ENCODE measurements around the gene GK.
"Not testable (repeated sequence)": the region's sequence is repeated elsewhere in the genome, so short reads cannot be mapped to it uniquely, and the experiment has no call there.

Gene GK

GRCh38 chrX:30741545-30741944, 88.3 kb downstream of the GK start:
- in situ Hi-C loops (cut with MboI; ENCODE audit: low pct_unique_long_range_greater_than_20kb, low sequenced_read_pairs, unreplicated experiment) = no loop called here
- DNase-seq (ENCODE audit: low spot score) = no peak
- TF ChIP-seq CTCF (IDR thresholded peaks at IDR 0.05; ENCODE audit: extremely low read depth, insufficient read depth, missing control alignments) = no peak

- no peak for TF ChIP-seq CTCF (IDR thresholded peaks at IDR 0.05; ENCODE audit: extremely low read depth, insufficient read depth, missing control alignments)
- DNase-seq (ENCODE audit: low spot score) = no peak
- in situ Hi-C loops (cut with MboI; ENCODE audit: low pct_unique_long_range_greater_than_20kb, low sequenced_read_pairs, unreplicated experiment) = no loop called here
Measured at GRCh38 chrX:30748342-30748960, 95.2 kb downstream of the GK start.

GRCh38 chrX:30751497-30751896, 98.3 kb downstream of the GK start:
- no peak for DNase-seq (ENCODE audit: low spot score)
- no peak for TF ChIP-seq CTCF (IDR thresholded peaks at IDR 0.05; ENCODE audit: extremely low read depth, insufficient read depth, missing control alignments)
- in situ Hi-C loops (cut with MboI; ENCODE audit: low pct_unique_long_range_greater_than_20kb, low sequenced_read_pairs, unreplicated experiment) = no loop called here

- in situ Hi-C loops (cut with MboI; ENCODE audit: low pct_unique_long_range_greater_than_20kb, low sequenced_read_pairs, unreplicated experiment) = no loop called here
- no peak for TF ChIP-seq CTCF (IDR thresholded peaks at IDR 0.05; ENCODE audit: extremely low read depth, insufficient read depth, missing control alignments)
- DNase-seq (ENCODE audit: low spot score) = no peak
Measured at GRCh38 chrX:30762755-30763154, 109.5 kb downstream of the GK start.

GRCh38 chrX:30773764-30774163, 120.5 kb downstream of the GK start:
- DNase-seq (ENCODE audit: low spot score); in situ Hi-C loops (cut with MboI; ENCODE audit: low pct_unique_long_range_greater_than_20kb, low sequenced_read_pairs, unreplicated experiment): not testable (repeated sequence)

- no peak for DNase-seq (ENCODE audit: low spot score)
- TF ChIP-seq CTCF (IDR thresholded peaks at IDR 0.05; ENCODE audit: extremely low read depth, insufficient read depth, missing control alignments) = no peak
- in situ Hi-C loops (cut with MboI; ENCODE audit: low pct_unique_long_range_greater_than_20kb, low sequenced_read_pairs, unreplicated experiment) = no loop called here
Measured at GRCh38 chrX:30777575-30777974, 124.4 kb downstream of the GK start.

- in situ Hi-C loops (cut with MboI; ENCODE audit: low pct_unique_long_range_greater_than_20kb, low sequenced_read_pairs, unreplicated experiment) = no loop called here
- no peak for DNase-seq (ENCODE audit: low spot score)
- TF ChIP-seq CTCF (IDR thresholded peaks at IDR 0.05; ENCODE audit: extremely low read depth, insufficient read depth, missing control alignments) = no peak
Measured at GRCh38 chrX:30779453-30780030, 126.3 kb downstream of the GK start.

All from GM13977 (cell line).